ENCODE data around the gene CHCHD6. TPM values are rescaled to one million over a fixed set of nuclear protein-coding genes. Genes with fewer than 3 reads are reported as not detected.
A peak's percentile ranks its signal among the peaks of the same experiment; 100 is the strongest.

The CHCHD6 gene
- total RNA-seq, 1 experiment from 2014 or later, result 40.9 TPM

DNA sequence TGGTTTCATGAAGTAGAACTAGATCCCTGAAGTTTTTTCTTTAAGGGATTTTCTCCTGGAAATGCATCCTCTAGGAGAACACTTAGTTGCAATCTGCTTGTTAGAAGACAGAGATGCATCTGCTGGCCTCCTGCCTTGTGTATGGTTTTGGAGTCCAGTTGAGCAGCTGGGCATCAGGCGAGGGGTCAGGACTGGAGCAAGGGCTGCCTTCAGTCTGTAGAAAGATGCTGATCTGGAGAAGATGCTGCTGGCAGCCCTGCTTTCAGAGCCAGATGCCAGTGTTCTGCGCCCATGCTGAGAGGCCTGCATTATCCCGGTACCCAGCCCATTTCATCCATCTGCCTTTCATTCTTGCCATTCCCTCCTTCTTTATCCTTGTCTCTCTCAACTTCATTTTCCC lies 77.4 kb downstream of the CHCHD6 start (continued):
- TF ChIP-seq, protein P1, sequence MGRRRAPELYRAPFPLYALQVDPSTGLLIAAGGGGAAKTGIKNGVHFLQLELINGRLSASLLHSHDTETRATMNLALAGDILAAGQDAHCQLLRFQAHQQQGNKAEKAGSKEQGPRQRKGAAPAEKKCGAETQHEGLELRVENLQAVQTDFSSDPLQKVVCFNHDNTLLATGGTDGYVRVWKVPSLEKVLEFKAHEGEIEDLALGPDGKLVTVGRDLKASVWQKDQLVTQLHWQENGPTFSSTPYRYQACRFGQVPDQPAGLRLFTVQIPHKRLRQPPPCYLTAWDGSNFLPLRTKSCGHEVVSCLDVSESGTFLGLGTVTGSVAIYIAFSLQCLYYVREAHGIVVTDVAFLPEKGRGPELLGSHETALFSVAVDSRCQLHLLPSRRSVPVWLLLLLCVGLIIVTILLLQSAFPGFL (CRISPR knock-in tag; IDR thresholded peaks at IDR 0.05; ENCODE audit: borderline replicate concordance), result no peak
- TF ChIP-seq, protein P2, sequence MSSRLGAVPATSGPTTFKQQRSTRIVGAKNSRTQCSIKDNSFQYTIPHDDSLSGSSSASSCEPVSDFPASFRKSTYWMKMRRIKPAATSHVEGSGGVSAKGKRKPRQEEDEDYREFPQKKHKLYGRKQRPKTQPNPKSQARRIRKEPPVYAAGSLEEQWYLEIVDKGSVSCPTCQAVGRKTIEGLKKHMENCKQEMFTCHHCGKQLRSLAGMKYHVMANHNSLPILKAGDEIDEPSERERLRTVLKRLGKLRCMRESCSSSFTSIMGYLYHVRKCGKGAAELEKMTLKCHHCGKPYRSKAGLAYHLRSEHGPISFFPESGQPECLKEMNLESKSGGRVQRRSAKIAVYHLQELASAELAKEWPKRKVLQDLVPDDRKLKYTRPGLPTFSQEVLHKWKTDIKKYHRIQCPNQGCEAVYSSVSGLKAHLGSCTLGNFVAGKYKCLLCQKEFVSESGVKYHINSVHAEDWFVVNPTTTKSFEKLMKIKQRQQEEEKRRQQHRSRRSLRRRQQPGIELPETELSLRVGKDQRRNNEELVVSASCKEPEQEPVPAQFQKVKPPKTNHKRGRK (CRISPR knock-in tag; IDR thresholded peaks at IDR 0.05; ENCODE audit: borderline replicate concordance), result no peak
- TF ChIP-seq, protein P3, sequence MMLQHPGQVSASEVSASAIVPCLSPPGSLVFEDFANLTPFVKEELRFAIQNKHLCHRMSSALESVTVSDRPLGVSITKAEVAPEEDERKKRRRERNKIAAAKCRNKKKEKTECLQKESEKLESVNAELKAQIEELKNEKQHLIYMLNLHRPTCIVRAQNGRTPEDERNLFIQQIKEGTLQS (CRISPR knock-in tag; conservative IDR thresholded peaks at IDR 0.05), result no peak
- TF ChIP-seq ELF4 (CRISPR knock-in tag; IDR thresholded peaks at IDR 0.05; ENCODE audit: low read depth), result no peak
- TF ChIP-seq SMAD3 (CRISPR knock-in tag; IDR thresholded peaks at IDR 0.05; ENCODE audit: borderline replicate concordance), result no peak
- no peak for TF ChIP-seq NR1H2 (CRISPR knock-in tag; IDR thresholded peaks at IDR 0.05)
- TF ChIP-seq, protein P4, sequence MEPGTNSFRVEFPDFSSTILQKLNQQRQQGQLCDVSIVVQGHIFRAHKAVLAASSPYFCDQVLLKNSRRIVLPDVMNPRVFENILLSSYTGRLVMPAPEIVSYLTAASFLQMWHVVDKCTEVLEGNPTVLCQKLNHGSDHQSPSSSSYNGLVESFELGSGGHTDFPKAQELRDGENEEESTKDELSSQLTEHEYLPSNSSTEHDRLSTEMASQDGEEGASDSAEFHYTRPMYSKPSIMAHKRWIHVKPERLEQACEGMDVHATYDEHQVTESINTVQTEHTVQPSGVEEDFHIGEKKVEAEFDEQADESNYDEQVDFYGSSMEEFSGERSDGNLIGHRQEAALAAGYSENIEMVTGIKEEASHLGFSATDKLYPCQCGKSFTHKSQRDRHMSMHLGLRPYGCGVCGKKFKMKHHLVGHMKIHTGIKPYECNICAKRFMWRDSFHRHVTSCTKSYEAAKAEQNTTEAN (CRISPR knock-in tag; IDR thresholded peaks at IDR 0.05), result no peak
- TF ChIP-seq TP53 (CRISPR knock-in tag; IDR thresholded peaks at IDR 0.05), result no peak
- TF ChIP-seq JAZF1 (CRISPR knock-in tag; IDR thresholded peaks at IDR 0.05), result no peak
- TF ChIP-seq ESRRA (CRISPR knock-in tag; IDR thresholded peaks at IDR 0.05; ENCODE audit: borderline replicate concordance), result no peak

DNA sequence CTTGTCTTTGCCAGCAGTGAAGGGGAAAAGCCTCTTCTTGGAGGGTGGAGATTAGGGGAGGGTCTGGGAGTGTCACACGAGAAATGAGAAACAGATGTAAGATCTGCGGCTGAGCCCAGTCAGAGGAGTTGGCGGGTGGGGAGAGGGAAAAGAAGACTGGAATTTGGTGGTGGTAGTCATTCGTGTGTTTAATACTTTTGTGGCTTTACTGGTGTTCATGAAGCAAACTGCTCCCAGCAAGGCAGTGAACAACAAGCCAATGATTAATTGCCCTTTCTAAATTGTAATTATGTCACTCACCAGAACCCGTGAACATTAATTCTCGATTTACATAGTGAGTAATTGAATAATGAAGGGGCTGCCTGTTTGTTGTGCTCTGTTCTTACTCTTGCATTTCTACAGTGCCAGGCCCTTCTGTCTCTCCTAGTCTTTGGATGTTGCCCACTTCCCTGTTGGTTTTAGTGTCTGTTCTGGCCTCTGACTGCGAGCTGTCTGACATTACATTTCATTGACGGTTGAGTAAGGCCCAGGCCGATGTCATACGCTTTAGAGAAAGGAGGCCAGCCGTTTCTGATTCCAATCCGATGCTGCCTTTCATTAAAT lies 78.0 kb downstream of the CHCHD6 start:
- no peak overlapping the region for H3K4me3 Mint-ChIP-seq
- ATAC-seq, result no peak

DNA sequence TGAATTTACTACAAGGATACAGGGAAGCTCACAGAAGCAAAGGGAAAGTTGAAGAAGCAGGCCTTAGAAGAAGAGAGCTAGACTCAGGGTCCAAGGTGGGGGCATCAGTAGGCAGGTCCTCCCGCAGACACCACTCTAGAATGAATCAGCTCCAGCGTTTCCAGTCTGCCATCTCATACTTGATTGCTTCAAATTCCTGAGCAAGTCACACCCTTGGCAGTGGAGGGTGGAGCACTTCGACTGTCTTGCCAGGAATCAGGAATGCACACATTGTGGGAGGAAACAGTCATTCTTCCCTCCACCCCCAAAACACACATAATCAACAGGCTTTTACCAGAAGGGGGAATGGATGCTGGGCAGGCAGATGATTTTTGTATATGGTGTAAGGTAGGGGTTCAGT lies 78.5 kb downstream of the CHCHD6 start:
- ChIA-PET CTCF (no interaction called here), POLR2A (no interaction called here)
- Mint-ChIP-seq H3K36me3 (no peaks in the 10 kb centered on the region; the same call in 1 of the 2 replicates), H3K27ac (peak overlapping the region; percentile 55; the same call in 1 of the 2 replicates), H3K27me3 (ENCODE audit: low read depth) (no peaks in the 10 kb centered on the region), H3K9me3 (no peaks in the 10 kb centered on the region), H3K4me3 (no peak overlapping the region), H3K4me1 (peaks cover 43% of the 10 kb centered on the region)
- ATAC-seq, result no peak
- DNase-seq (ENCODE audit: low spot score), result no peak
- TF ChIP-seq TEAD1 (CRISPR knock-in tag; IDR thresholded peaks at IDR 0.05) (no peak), TEAD4 (CRISPR knock-in tag; IDR thresholded peaks at IDR 0.05) (no peak)
- TF ChIP-seq, protein P5, sequence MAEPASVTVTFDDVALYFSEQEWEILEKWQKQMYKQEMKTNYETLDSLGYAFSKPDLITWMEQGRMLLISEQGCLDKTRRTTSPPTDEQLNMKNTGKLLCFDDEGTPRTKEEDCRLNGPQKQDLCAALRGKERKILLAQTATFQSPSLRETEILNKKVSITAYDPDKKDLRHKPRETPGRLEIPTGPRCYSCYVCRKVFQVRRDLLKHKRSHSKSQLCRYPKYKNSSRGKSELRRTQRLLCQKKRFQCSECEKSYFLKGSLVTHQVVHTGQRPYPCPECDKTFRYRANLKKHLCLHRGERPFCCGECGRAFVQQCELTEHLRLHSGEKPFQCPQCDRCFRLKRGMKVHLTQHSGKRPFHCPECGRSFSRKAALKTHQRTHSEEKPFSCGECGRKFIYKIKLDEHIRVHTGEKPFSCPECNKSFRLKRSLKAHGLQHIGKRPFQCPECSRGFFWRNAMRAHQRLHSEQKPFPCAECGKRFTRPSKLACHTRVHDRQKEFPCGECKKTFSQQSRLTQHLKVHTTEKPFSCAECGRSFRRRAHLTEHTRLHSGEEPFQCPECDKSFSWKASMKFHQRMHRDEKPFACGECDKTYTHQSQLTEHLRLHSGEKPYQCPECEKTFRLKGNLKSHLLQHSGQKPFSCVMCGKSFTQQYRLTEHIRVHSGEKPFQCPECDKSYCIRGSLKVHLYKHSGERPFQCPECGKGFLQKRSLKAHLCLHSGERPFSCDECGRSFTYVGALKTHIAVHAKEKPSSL (CRISPR knock-in tag; conservative IDR thresholded peaks at IDR 0.05), result no peak
- TF ChIP-seq, protein P6, sequence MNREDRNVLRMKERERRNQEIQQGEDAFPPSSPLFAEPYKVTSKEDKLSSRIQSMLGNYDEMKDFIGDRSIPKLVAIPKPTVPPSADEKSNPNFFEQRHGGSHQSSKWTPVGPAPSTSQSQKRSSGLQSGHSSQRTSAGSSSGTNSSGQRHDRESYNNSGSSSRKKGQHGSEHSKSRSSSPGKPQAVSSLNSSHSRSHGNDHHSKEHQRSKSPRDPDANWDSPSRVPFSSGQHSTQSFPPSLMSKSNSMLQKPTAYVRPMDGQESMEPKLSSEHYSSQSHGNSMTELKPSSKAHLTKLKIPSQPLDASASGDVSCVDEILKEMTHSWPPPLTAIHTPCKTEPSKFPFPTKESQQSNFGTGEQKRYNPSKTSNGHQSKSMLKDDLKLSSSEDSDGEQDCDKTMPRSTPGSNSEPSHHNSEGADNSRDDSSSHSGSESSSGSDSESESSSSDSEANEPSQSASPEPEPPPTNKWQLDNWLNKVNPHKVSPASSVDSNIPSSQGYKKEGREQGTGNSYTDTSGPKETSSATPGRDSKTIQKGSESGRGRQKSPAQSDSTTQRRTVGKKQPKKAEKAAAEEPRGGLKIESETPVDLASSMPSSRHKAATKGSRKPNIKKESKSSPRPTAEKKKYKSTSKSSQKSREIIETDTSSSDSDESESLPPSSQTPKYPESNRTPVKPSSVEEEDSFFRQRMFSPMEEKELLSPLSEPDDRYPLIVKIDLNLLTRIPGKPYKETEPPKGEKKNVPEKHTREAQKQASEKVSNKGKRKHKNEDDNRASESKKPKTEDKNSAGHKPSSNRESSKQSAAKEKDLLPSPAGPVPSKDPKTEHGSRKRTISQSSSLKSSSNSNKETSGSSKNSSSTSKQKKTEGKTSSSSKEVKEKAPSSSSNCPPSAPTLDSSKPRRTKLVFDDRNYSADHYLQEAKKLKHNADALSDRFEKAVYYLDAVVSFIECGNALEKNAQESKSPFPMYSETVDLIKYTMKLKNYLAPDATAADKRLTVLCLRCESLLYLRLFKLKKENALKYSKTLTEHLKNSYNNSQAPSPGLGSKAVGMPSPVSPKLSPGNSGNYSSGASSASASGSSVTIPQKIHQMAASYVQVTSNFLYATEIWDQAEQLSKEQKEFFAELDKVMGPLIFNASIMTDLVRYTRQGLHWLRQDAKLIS (CRISPR knock-in tag; IDR thresholded peaks at IDR 0.05; ENCODE audit: borderline replicate concordance), result no peak

More for the DNA sequence above, 78.0 kb downstream of the CHCHD6 start:
- H3K36me3 Mint-ChIP-seq, result no peaks in the 10 kb centered on the region; the same call in 1 of the 2 replicates
- POLR2A ChIA-PET, result no interaction called here
- H3K27ac Mint-ChIP-seq, result peak overlapping the region; percentile 55
- CTCF ChIA-PET, result no interaction called here
- H3K9me3 Mint-ChIP-seq, result no peaks in the 10 kb centered on the region
- H3K4me1 Mint-ChIP-seq, result peaks cover 48% of the 10 kb centered on the region
- no peak for DNase-seq (ENCODE audit: low spot score)
- TF ChIP-seq, protein P7, sequence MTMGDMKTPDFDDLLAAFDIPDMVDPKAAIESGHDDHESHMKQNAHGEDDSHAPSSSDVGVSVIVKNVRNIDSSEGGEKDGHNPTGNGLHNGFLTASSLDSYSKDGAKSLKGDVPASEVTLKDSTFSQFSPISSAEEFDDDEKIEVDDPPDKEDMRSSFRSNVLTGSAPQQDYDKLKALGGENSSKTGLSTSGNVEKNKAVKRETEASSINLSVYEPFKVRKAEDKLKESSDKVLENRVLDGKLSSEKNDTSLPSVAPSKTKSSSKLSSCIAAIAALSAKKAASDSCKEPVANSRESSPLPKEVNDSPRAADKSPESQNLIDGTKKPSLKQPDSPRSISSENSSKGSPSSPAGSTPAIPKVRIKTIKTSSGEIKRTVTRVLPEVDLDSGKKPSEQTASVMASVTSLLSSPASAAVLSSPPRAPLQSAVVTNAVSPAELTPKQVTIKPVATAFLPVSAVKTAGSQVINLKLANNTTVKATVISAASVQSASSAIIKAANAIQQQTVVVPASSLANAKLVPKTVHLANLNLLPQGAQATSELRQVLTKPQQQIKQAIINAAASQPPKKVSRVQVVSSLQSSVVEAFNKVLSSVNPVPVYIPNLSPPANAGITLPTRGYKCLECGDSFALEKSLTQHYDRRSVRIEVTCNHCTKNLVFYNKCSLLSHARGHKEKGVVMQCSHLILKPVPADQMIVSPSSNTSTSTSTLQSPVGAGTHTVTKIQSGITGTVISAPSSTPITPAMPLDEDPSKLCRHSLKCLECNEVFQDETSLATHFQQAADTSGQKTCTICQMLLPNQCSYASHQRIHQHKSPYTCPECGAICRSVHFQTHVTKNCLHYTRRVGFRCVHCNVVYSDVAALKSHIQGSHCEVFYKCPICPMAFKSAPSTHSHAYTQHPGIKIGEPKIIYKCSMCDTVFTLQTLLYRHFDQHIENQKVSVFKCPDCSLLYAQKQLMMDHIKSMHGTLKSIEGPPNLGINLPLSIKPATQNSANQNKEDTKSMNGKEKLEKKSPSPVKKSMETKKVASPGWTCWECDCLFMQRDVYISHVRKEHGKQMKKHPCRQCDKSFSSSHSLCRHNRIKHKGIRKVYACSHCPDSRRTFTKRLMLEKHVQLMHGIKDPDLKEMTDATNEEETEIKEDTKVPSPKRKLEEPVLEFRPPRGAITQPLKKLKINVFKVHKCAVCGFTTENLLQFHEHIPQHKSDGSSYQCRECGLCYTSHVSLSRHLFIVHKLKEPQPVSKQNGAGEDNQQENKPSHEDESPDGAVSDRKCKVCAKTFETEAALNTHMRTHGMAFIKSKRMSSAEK (CRISPR knock-in tag; IDR thresholded peaks at IDR 0.05; ENCODE audit: borderline replicate concordance), result no peak
- H3K27me3 Mint-ChIP-seq (ENCODE audit: low read depth), result no peaks in the 10 kb centered on the region

Measured in WTC11 (cell line).